ENCODE measurements around the gene LIMS1. TPM values are rescaled to one million over a fixed set of nuclear protein-coding genes. Genes with fewer than 3 reads are reported as not detected.
A peak's percentile ranks its signal among the peaks of the same experiment; 100 is the strongest.
"Not testable (repeated sequence)": the region's sequence is repeated elsewhere in the genome, so short reads cannot be mapped to it uniquely, and the experiment has no call there.

The LIMS1 gene
- polyA plus RNA-seq, 1 experiment: 95.0 TPM

- H3K9me3 ChIP-seq (ENCODE audit: control insufficient read depth, insufficient read depth, low read length); H3K27me3 ChIP-seq (ENCODE audit: control insufficient read depth, insufficient read depth, low read length); DNase-seq (ENCODE audit: low read depth, low spot score); POLR2A ChIA-PET; H3K27ac ChIP-seq (ENCODE audit: low read depth, low read length); H3K4me3 ChIP-seq (ENCODE audit: low read depth, low read length): not testable (repeated sequence)
- CTCF ChIA-PET: interaction anchor here (0.8 kb wide), 1 partner anchor 12 kb away, joined by 3 read pairs; no protein-coding TSS in a partner anchor
Measured at GRCh38 chr2:108648796-108649195, 114.5 kb downstream of the LIMS1 start.

DNA sequence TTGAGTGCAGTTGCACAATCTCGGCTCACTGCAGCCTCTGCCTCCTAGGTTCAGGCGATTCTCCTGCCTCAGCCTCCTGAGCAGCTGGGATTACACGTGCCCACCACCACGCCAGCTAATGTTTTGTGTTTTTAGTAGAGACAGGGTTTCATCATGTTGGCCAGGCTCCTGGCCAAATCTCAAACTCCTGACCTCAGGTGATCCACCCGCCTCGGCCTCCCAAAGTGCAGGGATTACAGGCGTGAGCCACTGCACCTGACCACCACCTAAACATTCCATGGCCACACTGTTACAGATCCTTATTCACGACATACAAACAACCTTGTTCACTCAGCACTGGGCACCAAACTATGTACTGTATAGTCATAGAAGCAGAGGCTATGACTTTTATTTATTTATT lies 116.2 kb downstream of the LIMS1 start:
- DNase-seq (ENCODE audit: low read depth, low spot score); POLR2A ChIA-PET; H3K9me3 ChIP-seq (ENCODE audit: control insufficient read depth, insufficient read depth, low read length); H3K4me3 ChIP-seq (ENCODE audit: low read depth, low read length); H3K27me3 ChIP-seq (ENCODE audit: control insufficient read depth, insufficient read depth, low read length); H3K27ac ChIP-seq (ENCODE audit: low read depth, low read length); CTCF ChIA-PET: not testable (repeated sequence)

DNA sequence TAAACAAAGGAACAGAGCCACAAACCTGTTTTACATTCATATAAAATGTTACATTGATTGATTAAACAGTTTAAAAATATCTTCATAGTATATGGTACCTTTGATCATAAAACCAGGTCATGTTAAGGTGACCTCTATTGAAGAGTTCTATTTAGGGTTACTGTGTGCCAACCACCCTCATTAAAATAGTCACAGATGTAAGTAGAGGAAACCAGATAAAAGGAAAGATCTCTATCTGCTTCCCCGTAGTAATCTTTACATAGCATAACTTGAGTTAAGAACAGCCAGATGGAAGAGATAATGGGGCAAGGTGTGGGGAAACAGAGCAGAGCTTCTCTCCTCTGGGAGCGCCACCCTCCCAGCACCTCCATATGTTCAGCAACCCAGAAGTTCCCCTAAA lies 117.2 kb downstream of the LIMS1 start:
- H3K9me3 ChIP-seq (ENCODE audit: control insufficient read depth, insufficient read depth, low read length); H3K27ac ChIP-seq (ENCODE audit: low read depth, low read length); H3K4me3 ChIP-seq (ENCODE audit: low read depth, low read length); POLR2A ChIA-PET; H3K27me3 ChIP-seq (ENCODE audit: control insufficient read depth, insufficient read depth, low read length); DNase-seq (ENCODE audit: low read depth, low spot score); CTCF ChIA-PET: not testable (repeated sequence)

DNA sequence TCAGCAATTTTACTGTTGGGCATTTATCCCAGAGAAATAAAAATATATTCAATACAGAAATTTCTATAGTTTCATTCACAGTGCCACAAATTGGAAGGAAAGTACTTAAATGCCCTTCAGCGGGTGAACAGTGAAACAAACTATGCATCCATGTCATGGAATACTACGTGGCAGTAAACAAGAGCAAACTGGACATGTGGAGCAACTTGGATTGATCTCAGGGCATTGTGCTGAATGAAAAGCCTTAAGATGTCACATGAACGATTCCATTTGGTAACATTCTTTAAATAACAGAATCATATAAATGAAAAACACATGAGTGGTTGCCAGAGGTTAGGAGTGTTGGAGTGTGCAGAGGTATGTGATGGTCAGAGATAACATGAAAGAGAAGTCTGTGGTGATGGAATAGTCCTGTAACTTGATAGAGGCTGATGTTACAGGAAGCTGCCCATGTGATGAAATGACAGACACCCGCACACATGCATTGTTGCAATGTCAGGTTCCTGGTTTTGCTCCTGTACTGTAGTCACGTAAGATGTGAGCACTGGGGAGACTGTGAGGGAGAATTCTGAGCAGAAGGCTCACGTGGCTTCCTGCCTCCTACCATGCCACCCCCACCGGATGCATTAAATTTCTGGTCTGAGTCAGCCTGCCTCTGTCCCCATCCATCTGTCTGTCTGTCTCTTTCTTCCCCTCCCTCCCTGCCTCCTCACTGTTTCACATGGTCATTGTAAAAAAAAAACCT lies 118.1 kb downstream of the LIMS1 start:
- peak; percentile 53 for DNase-seq (ENCODE audit: low read depth, low spot score)
- H3K9me3 ChIP-seq (ENCODE audit: control insufficient read depth, insufficient read depth, low read length); H3K27me3 ChIP-seq (ENCODE audit: control insufficient read depth, insufficient read depth, low read length); CTCF ChIA-PET; POLR2A ChIA-PET; H3K4me3 ChIP-seq (ENCODE audit: low read depth, low read length): not testable (repeated sequence)
- H3K27ac ChIP-seq (ENCODE audit: low read depth, low read length): peak overlapping the region; percentile 86

DNA sequence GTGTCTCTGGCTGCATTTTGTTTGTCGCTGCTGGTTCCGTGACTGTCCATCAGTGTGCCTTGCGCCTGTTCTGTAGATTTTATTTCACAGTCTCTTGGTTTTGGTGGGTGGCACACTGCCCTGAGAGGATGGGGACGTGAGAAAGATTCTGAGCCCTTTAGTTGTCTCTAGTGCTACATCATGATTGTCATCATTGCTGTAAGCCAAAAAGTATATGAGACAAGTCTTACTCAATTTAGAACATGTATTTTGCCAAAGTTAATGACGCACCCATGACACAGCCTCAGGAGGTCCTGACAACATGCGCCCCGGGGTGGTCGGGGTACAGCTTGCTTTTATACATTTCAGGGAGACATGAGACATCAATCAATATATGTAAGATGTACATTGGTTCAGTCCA lies 119.2 kb downstream of the LIMS1 start:
- CTCF ChIA-PET; DNase-seq (ENCODE audit: low read depth, low spot score): not testable (repeated sequence)

GRCh38 chr2:108653849-108654248 lies 119.6 kb downstream of the LIMS1 start:
- DNase-seq (ENCODE audit: low read depth, low spot score); H3K9me3 ChIP-seq (ENCODE audit: control insufficient read depth, insufficient read depth, low read length); CTCF ChIA-PET; H3K4me3 ChIP-seq (ENCODE audit: low read depth, low read length); POLR2A ChIA-PET; H3K27me3 ChIP-seq (ENCODE audit: control insufficient read depth, insufficient read depth, low read length): not testable (repeated sequence)
- peak overlapping the region; percentile 52 for H3K27ac ChIP-seq (ENCODE audit: low read depth, low read length)

More for the DNA sequence above, 119.2 kb downstream of the LIMS1 start:
- H3K4me3 ChIP-seq (ENCODE audit: low read depth, low read length); POLR2A ChIA-PET; H3K9me3 ChIP-seq (ENCODE audit: control insufficient read depth, insufficient read depth, low read length); H3K27me3 ChIP-seq (ENCODE audit: control insufficient read depth, insufficient read depth, low read length): not testable (repeated sequence)
- H3K27ac ChIP-seq (ENCODE audit: low read depth, low read length): peak overlapping the region; percentile 21

DNA sequence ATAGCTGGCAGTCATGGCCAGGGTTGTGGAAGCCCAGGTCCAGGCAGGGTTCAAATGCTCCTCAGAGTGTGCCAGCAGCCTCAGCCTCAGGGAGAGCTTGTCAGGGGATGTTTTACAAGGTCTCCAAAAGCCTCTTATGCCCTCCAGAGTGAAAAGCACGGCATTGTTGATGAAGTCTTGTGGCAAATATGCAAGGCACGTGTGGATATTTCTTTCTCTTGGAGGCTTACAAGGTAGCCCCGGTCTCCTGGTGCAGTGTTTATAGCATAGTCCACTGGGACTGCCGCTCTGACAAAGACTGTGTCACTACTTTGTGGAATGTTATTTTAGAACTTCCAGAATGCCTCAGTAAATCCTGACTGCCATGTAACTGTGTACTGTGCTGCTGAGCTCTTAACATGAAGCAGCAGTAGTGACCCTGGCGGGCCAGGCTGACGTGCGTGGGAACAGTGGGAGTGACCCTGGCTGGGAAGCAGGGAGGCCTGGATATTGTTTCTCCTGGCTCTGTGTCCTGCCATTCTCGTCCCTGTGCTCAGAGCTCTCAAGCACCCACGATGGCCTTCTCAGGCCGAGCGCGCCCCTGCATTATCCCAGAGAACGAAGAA lies 120.4 kb downstream of the LIMS1 start:
- H3K27me3 ChIP-seq (ENCODE audit: control insufficient read depth, insufficient read depth, low read length); POLR2A ChIA-PET; DNase-seq (ENCODE audit: low read depth, low spot score); CTCF ChIA-PET; H3K9me3 ChIP-seq (ENCODE audit: control insufficient read depth, insufficient read depth, low read length): not testable (repeated sequence)
- Histone ChIP-seq H3K27ac (ENCODE audit: low read depth, low read length) (peak overlapping the region; percentile 80), H3K4me3 (ENCODE audit: low read depth, low read length) (peak overlapping the region; percentile 17; the same call in 1 of the 2 replicates)

- DNase-seq (ENCODE audit: low read depth, low spot score); CTCF ChIA-PET; H3K4me3 ChIP-seq (ENCODE audit: low read depth, low read length); POLR2A ChIA-PET; H3K27ac ChIP-seq (ENCODE audit: low read depth, low read length); H3K9me3 ChIP-seq (ENCODE audit: control insufficient read depth, insufficient read depth, low read length); H3K27me3 ChIP-seq (ENCODE audit: control insufficient read depth, insufficient read depth, low read length): not testable (repeated sequence)
Measured at GRCh38 chr2:108655270-108655669, 121.0 kb downstream of the LIMS1 start.

DNA sequence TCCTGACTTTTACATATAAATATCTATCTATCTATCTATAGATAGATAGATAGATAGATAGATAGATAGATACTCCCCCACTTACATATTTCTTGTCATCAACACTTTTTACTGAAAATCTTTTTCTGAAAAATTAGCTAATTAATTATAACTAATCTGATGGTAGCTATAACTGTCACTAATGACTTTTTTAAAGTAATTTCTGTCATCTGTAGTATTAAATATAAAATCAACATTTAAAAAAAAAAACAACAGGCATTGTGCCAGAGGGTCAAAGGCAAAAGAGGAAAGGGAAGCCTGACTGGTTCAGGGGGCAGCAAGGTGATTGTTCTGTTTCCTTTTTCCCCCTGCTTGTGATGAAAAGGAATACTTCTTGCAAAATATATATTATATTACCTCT lies 122.0 kb downstream of the LIMS1 start:
- not testable (repeated sequence) for H3K27ac ChIP-seq (ENCODE audit: low read depth, low read length)

GRCh38 chr2:108657517-108657916 lies 123.2 kb downstream of the LIMS1 start:
- CTCF ChIA-PET; H3K4me3 ChIP-seq (ENCODE audit: low read depth, low read length); H3K27me3 ChIP-seq (ENCODE audit: control insufficient read depth, insufficient read depth, low read length); DNase-seq (ENCODE audit: low read depth, low spot score); H3K9me3 ChIP-seq (ENCODE audit: control insufficient read depth, insufficient read depth, low read length); H3K27ac ChIP-seq (ENCODE audit: low read depth, low read length); POLR2A ChIA-PET: not testable (repeated sequence)

More for the DNA sequence above, 122.0 kb downstream of the LIMS1 start:
- H3K27me3 ChIP-seq (ENCODE audit: control insufficient read depth, insufficient read depth, low read length); H3K9me3 ChIP-seq (ENCODE audit: control insufficient read depth, insufficient read depth, low read length); DNase-seq (ENCODE audit: low read depth, low spot score); H3K4me3 ChIP-seq (ENCODE audit: low read depth, low read length); POLR2A ChIA-PET; CTCF ChIA-PET: not testable (repeated sequence)

GRCh38 chr2:108658553-108658952 lies 124.3 kb downstream of the LIMS1 start:
- H3K9me3 ChIP-seq (ENCODE audit: control insufficient read depth, insufficient read depth, low read length); CTCF ChIA-PET; H3K27ac ChIP-seq (ENCODE audit: low read depth, low read length); H3K4me3 ChIP-seq (ENCODE audit: low read depth, low read length); H3K27me3 ChIP-seq (ENCODE audit: control insufficient read depth, insufficient read depth, low read length); DNase-seq (ENCODE audit: low read depth, low spot score); POLR2A ChIA-PET: not testable (repeated sequence)

GRCh38 chr2:108661493-108661892 lies 127.2 kb downstream of the LIMS1 start:
- H3K27ac ChIP-seq (ENCODE audit: low read depth, low read length): peak overlapping the region; percentile 81
- POLR2A ChIA-PET: not testable (repeated sequence)

More at GRCh38 chr2:108661493-108661892, 127.2 kb downstream of the LIMS1 start:
- H3K4me3 ChIP-seq (ENCODE audit: low read depth, low read length); DNase-seq (ENCODE audit: low read depth, low spot score); H3K27me3 ChIP-seq (ENCODE audit: control insufficient read depth, insufficient read depth, low read length); H3K9me3 ChIP-seq (ENCODE audit: control insufficient read depth, insufficient read depth, low read length): not testable (repeated sequence)
- CTCF ChIA-PET: interaction anchor here (1.5 kb wide), 1 partner anchor 25 kb away, joined by 6 read pairs; no protein-coding TSS in a partner anchor
